Endothelial cell of umbilical vein (primary cell): ENCODE results near the gene MISP3. TPM values are rescaled to one million over a fixed set of nuclear protein-coding genes. Genes with fewer than 3 reads are reported as not detected.

Source experiments
- Bru-seq: library from RNA; stranded (reverse); fragments of 400-500 nt; gene quantifications from one replicate; lab custom pipeline; 2021; lab: Mats Ljungman, UMichigan
- BruChase-seq, 2 experiments: library from RNA; stranded (reverse); fragments of 400-500 nt; gene quantifications; one replicate each; lab custom pipeline; 2021; lab: Mats Ljungman, UMichigan
- BruUV-seq: library from RNA; stranded (reverse); fragments of 400-500 nt; replicated peaks from 2 replicates; lab custom pipeline; 2021; lab: Mats Ljungman, UMichigan
- CTCF ChIA-PET: fragments of 300-600, 350-600 bp; sonication (Branson Sonifier 250); formaldehyde crosslinking; loops from one replicate; lab custom pipeline; 2021; ENCODE audit warnings: antibody characterized with exemption, inconsistent platforms; lab: Charles Lee
- POLR2A ChIA-PET: fragments of 300-600, 350-600 bp; sonication (Branson Sonifier 250); formaldehyde crosslinking; loops from one replicate; lab custom pipeline; 2021; ENCODE audit warnings: antibody characterized with exemption, inconsistent platforms; lab: Charles Lee
- DNase-seq: peaks from one replicate; pipeline ENCODE4 v3.0.0-alpha.2; 2011; ENCODE audit warnings: low read depth, low spot score
- FAIRE-seq: peaks from 2 replicates; lab custom pipeline; 2011; peaks lifted over from hg19 to GRCh38; lab: Jason Lieb, UNC
- H2AFZ ChIP-seq: 2 replicates; pipeline ENCODE4 v1.6.0; 2012; ENCODE audit warnings: low read depth, low read length, control low read depth, inconsistent platforms
- H3K27ac ChIP-seq: 2 replicates; pipeline ENCODE4 v1.5.1; 2011; ENCODE audit warnings: low read depth, mild to moderate bottlenecking, control low read depth, low read length, moderate library complexity; ENCODE audit not compliant: insufficient read depth
- H3K27me3 ChIP-seq, 2 experiments: 2 replicates each; pipeline versions ENCODE4 v1.6.0 to v1.6.1; 2011; ENCODE audit warnings: low read length in 2 of 2, mixed read lengths in 1 of 2; ENCODE audit not compliant: control insufficient read depth in 2 of 2, insufficient read depth in 2 of 2
- H3K36me3 ChIP-seq, 2 experiments: 2 replicates in 1 of 2; 3 replicates in 1 of 2; pipeline ENCODE4 v1.5.1; 2011; ENCODE audit warnings: low read length in 2 of 2, mild to moderate bottlenecking in 1 of 2, moderate library complexity in 1 of 2; ENCODE audit not compliant: control insufficient read depth in 2 of 2, insufficient read depth in 2 of 2; ENCODE audit errors: extremely low read depth in 1 of 2
- H3K4me1 ChIP-seq: 3 replicates; pipeline ENCODE4 v1.5.1; 2011; ENCODE audit warnings: mild to moderate bottlenecking, low read length; ENCODE audit not compliant: control insufficient read depth, insufficient read depth; ENCODE audit errors: extremely low read depth
- H3K4me2 ChIP-seq: 2 replicates; pipeline ENCODE4 v1.6.1; 2011; ENCODE audit warnings: low read length, control low read depth, mixed read lengths; ENCODE audit not compliant: insufficient read depth
- H3K4me3 ChIP-seq, 3 experiments: fragments of 200-600 bp in 1 of 3; sonication (generic), shearing (Covaris generic) in 1 of 3; replicated peaks in 1 of 3; 2 replicates each; pipeline ENCODE4 v1.5.1; 2011 to 2016; ENCODE audit warnings: control low read depth in 3 of 3, low read length in 3 of 3, mild to moderate bottlenecking in 2 of 3, inconsistent platforms in 1 of 3, low read depth in 1 of 3, moderate library complexity in 1 of 3; ENCODE audit not compliant: insufficient read depth in 1 of 3
- H3K79me2 ChIP-seq: 2 replicates; pipeline ENCODE4 v1.6.0; 2012; ENCODE audit warnings: low read length, inconsistent platforms; ENCODE audit not compliant: control insufficient read depth, insufficient read depth
- H3K9ac ChIP-seq: replicated peaks from 2 replicates; pipeline ENCODE3; 2011; ENCODE audit warnings: low read length, control low read depth; ENCODE audit not compliant: insufficient read depth; ENCODE audit errors: extremely low read depth
- H3K9me1 ChIP-seq: replicated peaks from 3 replicates; pipeline ENCODE4 v1.6.0; 2011; ENCODE audit warnings: mild to moderate bottlenecking, low read length; ENCODE audit not compliant: control insufficient read depth, insufficient read depth; ENCODE audit errors: extremely low read depth
- H3K9me3 ChIP-seq: replicated peaks from 2 replicates; pipeline ENCODE4 v1.5.1; 2012; ENCODE audit warnings: low read length, inconsistent platforms; ENCODE audit not compliant: control insufficient read depth, insufficient read depth
- H4K20me1 ChIP-seq: replicated peaks from 2 replicates; pipeline ENCODE3; 2011; ENCODE audit warnings: mild to moderate bottlenecking, low read length; ENCODE audit not compliant: control insufficient read depth, insufficient read depth; ENCODE audit errors: extremely low read depth
- CTCF ChIP-seq, 2 donors: IDR thresholded peaks; 1 replicate in 1 of 2; 2 replicates in 1 of 2; pipeline ENCODE4 v1.5.1; 2011; ENCODE audit warnings: low read length in 2 of 2, mild to moderate bottlenecking in 2 of 2, moderate library complexity in 2 of 2, control low read depth in 1 of 2, inconsistent platforms in 1 of 2, low read depth in 1 of 2; ENCODE audit not compliant: insufficient read depth in 1 of 2; ENCODE audit errors: extremely low read depth in 1 of 2
- EZH2 ChIP-seq: IDR thresholded peaks from 2 replicates; pipeline ENCODE4 v1.6.1; 2012; ENCODE audit warnings: borderline replicate concordance, low read depth, mild to moderate bottlenecking, moderate library complexity, low read length, inconsistent platforms; ENCODE audit not compliant: severe bottlenecking
- FOS ChIP-seq: IDR thresholded peaks from 2 replicates; pipeline ENCODE4 v1.6.1; 2011; ENCODE audit warnings: mild to moderate bottlenecking, low read length, moderate library complexity, borderline replicate concordance; ENCODE audit not compliant: insufficient read depth
- dilution Hi-C: fragments of 300-500 bp; cut with MboI; formaldehyde crosslinking; loops from one replicate; pipeline ENCODE4 v1.15.0; 2019; ENCODE audit warnings: low sequenced_read_pairs; ENCODE audit not compliant: extremely low pct_ligation_motif_present
- intact Hi-C: fragments of 100-400 bp; cut with micrococcal nuclease; formaldehyde crosslinking; loops from one replicate; pipeline ENCODE4 v1.10.0; 2022
- long read RNA-seq: library from polyadenylated mRNA; stranded (forward); transcript quantifications from one replicate; pipeline ENCODE4 v2.0.0, GENCODE V29; 2021
- polyA minus RNA-seq, 3 experiments: library from RNA; depleted of rRNA, polyadenylated mRNA; stranded (reverse); fragments of >200 nt; gene quantifications; 1 replicate in 1 of 3; 2 replicates in 2 of 3; pipeline ENCODE4 v1.2.3, GENCODE V29; 2011
- polyA plus RNA-seq, 4 experiments: library from polyadenylated mRNA; depleted of rRNA in 3 of 4; stranded (reverse) in 3 of 4; unstranded in 1 of 4; fragments of >200 nt; gene quantifications; 2 replicates each; pipeline versions ENCODE4 v1.2.1 to v1.2.3, GENCODE V29; 2011 to 2012; ENCODE audit warnings: missing spikeins in 1 of 4
- total RNA-seq: library from RNA; stranded (reverse); gene quantifications from 2 replicates; pipeline ENCODE4 v1.2.3, GENCODE V29; 2021

The MISP3 gene
- total RNA-seq, result 0.31 TPM in 1 of 2 replicates, not detected in the other
- polyA plus RNA-seq, result 0.25 and 0.26 TPM in 2 replicates
- 0.13 and 0.41 TPM in 2 replicates for polyA plus RNA-seq (2011; cell fraction: cytosol; rRNA removed)
- polyA plus RNA-seq (2011; cell fraction: nucleus; rRNA removed), result 0.13 and 0.14 TPM in 2 replicates
- polyA plus RNA-seq (2012), result 0.39 and 0.68 TPM in 2 replicates
- polyA minus RNA-seq, result 0.11 and 0.19 TPM in 2 replicates
- not detected for polyA minus RNA-seq (2011; cell fraction: cytosol; rRNA and poly(A)+ RNA removed)
- polyA minus RNA-seq (2011; cell fraction: nucleus; rRNA and poly(A)+ RNA removed), result not detected in 2 replicates
- Bru-seq, nascent RNA, result percentile 12 among the genes with signal in this experiment
- BruChase-seq, experiment 1, labeled RNA remaining after a 6-hour chase, result not detected
- not detected for BruChase-seq, experiment 2, labeled RNA remaining after a 2-hour chase
- long read RNA-seq, partial matches to known transcripts, result 1 of 2 reads
- long read RNA-seq, other reads (novel, unspliced or antisense), result 0 of 2 reads

- Histone ChIP-seq H3K9ac (peak within 1 kb of the TSS; percentile 8), H3K4me3 (peak within 1 kb of the TSS; percentile 43 to 61 (median 47)), H4K20me1 (no peaks in the 10 kb centered on the region), H3K27ac (no peak within 1 kb of the TSS), H3K4me1 (peaks cover 26% of the 10 kb centered on the region), H3K9me3 (no peaks in the 10 kb centered on the region), H2AFZ (peak within 1 kb of the TSS; percentile 99), H3K9me1 (no peaks in the 10 kb centered on the region), H3K27me3 (no peaks in the 10 kb centered on the region), H3K4me2 (peak within 1 kb of the TSS; percentile 79), H3K79me2 (no peaks in the 10 kb centered on the region), H3K36me3 (no peaks in the 10 kb centered on the region)
- TF ChIP-seq FOS (no peak), EZH2 (peak; percentile 37), CTCF (IDR thresholded peaks at IDR 0.05; ENCODE audit: extremely low read depth in 1 of 2, insufficient read depth in 1 of 2, low read depth in 1 of 2, low read length in 2 of 2) (no peak)
- ChIA-PET CTCF (interaction anchor here (0.6 to 6.6 kb wide), 37 partner anchors 10 to 288 kb away, joined by 3 to 74 read pairs (median 5); partner anchors contain the start of genes ASF1B, BRME1, IL27RA and NANOS3), POLR2A (no interaction called here)
- no TSS peak for BruUV-seq
- intact Hi-C loops, result loop anchor here (1.0 to 5.0 kb wide), 5 partner anchors 40 to 285 kb away; partner anchors contain the start of genes ASF1B and RFX1
- no peak for FAIRE-seq
- dilution Hi-C loops, result no loop called here
- peak; percentile 43 for DNase-seq
Observed at GRCh38 chr19:14072535-14073260, at the start of gene MISP3. Gene MISP3, plus strand, starts transcription at chr19:14072786. Its CDS starts 524 bp downstream, at chr19:14073310.
